HG03135 (cell line): ENCODE results near the gene IL1R1.
"Not testable (repeated sequence)": the region's sequence is repeated elsewhere in the genome, so short reads cannot be mapped to it uniquely, and the experiment has no call there.

ENCODE experiments used
- ATAC-seq: cut with Tn5 transposase; IDR thresholded peaks from one replicate; pipeline ENCODE4 v1.9.1; 2021; ENCODE audit warnings: mild to moderate bottlenecking, moderate library complexity; ENCODE audit not compliant: unreplicated experiment

IL1R1 gene, protein sequence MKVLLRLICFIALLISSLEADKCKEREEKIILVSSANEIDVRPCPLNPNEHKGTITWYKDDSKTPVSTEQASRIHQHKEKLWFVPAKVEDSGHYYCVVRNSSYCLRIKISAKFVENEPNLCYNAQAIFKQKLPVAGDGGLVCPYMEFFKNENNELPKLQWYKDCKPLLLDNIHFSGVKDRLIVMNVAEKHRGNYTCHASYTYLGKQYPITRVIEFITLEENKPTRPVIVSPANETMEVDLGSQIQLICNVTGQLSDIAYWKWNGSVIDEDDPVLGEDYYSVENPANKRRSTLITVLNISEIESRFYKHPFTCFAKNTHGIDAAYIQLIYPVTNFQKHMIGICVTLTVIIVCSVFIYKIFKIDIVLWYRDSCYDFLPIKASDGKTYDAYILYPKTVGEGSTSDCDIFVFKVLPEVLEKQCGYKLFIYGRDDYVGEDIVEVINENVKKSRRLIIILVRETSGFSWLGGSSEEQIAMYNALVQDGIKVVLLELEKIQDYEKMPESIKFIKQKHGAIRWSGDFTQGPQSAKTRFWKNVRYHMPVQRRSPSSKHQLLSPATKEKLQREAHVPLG

DNA sequence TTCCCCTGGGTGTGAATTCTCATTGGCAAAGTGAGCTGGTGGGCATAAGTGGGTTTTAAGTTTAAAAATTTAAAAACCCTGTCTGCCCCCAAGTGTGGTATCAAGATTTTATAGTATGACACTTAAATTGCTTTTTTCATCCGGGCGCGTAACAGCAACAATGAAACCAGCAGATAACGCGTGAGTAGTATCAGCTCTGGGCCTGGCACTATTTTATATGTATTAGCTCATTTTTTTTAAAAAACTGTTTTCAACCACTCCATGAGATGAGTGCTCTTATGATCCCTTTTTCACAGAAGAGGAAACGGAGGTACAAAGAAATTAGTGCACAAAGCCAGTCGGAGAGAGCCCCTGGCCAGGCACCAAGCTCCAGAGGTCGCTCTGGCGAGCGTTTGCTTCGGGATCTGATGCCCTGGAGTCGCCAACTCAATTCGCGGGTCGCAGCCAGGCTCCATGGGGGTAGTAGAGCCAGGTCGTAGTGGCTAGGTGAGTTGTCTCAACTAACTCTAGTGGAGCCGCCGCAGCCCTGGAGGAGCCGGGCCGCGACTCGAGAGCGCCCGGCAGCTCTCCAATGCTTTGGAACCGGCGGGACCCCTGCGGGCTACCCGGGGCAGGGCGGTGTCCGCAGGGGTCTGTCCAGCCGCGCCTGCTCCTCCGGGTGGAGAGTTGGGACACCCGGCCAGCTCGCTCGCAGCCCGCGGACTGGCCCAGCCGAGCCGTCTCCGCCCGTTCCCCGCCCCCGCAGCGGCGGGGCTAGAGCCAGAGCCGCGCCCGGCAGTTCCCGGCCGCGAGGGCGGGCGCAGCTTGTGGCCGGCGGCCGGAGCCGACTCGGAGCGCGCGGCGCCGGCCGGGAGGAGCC, at the start of gene IL1R1:
TSS of gene IL1R1 (plus strand) at position 777 of the 859 bp plus-strand sequence. CDS start 14,979 bp downstream, outside the sequence.
- ATAC-seq, result no peak

DNA sequence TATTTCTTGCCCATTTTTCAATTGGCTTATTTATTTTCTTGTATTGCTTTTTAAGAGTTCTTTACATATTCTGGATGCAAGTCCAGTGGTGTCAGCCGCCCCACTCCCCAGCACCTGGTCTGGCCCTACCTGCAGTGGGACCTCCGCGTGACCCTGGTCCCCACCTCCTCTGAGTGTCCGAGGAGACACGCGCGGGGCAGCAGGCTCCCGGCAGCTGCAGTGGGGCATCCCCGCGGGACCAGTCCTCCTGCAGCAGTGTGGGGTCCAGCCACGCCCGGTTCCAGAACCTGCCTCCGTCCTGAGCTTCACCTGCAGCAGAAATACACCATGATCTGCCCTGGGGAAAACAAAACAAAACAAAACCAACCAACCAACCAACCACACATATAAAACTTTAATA, 48.9 kb upstream of the IL1R1 start:
- no peak for ATAC-seq

DNA sequence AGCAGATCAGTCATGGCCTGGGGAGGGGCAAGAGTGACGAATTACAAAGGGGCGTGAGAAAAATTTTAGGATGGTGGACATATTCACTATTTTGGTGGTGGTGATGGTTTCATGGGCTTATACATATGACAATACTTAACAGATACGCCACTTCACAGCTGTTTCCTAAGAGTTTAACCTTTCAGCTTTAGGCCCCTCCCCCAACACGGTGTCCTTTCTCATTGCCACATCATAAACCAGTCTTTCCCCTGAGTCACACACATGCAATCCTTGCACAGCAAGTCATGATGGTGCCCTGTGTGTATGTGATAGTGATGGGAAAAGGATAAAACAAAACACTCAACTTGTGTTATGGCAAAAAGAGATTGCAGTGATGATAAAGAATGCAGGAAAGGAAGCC, 47.6 kb upstream of the IL1R1 start:
- ATAC-seq, result no peak

DNA sequence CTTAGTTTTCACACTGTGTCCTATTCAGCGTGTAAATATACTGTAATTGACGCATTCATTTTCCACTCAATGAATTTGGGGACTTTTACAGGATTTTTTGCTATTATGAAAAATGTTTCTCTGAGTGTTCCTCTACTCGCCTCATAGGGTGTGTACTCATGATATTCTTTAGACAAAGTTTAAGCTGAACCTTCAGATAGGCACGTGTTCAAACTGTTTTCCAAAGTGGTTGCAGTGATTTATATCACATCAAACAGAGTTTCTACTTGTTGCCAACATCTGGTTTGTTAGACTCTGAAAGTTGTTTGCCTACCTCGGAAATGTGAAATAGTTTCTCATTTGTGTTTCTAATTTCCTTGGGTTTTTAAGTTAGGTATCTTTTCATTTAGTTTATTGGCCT, 46.4 kb upstream of the IL1R1 start:
- no peak for ATAC-seq

DNA sequence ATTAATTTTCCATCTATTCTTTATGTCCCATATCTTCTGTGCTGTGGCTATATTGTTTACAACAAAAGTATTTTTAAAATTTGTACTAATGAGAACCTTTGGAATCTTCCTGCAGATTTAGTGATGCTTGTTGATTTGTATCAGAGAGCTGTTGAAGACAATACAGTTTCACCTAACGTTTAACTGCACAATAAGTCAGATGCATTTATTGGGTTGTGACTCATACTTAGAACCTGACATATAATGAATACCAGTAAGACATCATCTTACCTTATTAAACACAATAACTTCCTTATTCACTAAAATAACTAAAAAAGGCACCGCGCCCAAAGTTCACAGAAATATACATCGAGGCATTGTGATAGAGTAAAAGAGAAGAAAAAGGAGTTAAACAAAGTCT, 43.8 kb upstream of the IL1R1 start:
- no peak for ATAC-seq

DNA sequence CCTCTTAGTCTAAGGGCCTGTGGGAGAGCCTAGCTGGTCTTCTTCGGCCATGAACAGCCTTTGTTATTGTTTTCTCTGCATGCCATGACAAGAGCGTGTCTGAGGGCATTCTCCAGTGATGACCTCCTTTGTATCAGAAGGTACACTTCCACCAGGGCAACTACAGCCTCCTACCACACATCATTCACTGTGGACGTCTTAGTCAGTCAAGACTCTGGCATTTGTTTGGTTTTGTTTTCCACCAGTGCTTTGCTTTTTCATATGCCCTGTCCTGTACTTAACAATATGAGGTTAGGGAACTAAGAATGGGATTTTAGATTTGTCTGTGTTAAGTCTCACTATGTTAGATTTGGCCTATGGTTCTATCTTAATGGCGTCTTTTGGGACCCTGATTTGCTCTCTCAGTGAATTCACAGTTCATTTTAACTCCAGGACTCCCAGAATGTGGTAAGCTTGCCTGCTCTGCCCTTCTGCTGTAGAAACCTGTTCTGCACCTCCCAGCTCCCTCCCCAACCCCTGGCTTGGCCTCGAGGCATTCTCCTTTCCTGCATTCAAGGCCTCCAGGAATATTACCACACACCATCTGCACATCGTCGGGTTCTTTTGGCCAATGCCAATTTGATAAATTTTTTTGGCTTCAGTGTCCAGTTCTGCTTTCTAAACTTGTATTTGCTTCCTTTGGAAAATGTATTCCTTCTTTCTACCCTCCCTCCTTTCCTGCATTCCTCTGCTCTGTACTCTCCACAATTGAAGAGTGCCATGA, 42.8 kb upstream of the IL1R1 start:
- no peak for ATAC-seq

DNA sequence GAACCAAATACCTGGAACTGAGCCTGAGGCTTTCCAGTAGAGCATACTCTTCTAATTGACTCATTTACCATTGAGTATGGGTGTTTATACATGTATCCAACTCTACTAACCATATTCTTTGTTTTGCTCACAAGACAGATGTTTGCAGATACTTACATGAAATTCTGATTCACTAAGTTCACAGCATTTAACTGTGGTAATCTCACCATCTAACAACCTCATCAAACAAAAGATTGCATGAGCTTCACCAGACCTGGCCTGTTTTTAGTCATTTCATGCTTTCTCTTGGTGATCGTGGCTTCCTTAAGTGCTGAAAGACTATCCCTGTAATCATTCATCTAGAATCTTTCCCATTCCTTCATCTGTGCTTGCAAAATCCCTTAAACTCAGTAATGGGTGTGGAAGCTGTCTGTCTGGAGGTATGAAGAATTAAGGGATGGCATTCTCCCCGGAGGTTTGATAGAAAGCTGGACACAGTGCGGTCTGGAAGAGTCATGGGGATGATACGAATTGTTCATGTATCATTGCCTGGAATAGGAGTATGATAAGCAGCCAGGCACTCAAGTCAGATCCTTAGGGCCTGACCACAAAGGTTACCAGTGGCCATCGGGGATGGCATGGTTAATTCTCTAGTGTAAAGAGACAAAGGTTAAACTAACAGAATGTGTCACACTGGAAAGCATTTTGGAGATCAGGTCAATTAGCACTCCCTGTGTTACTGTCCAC, 42.0 kb upstream of the IL1R1 start:
- no peak for ATAC-seq

DNA sequence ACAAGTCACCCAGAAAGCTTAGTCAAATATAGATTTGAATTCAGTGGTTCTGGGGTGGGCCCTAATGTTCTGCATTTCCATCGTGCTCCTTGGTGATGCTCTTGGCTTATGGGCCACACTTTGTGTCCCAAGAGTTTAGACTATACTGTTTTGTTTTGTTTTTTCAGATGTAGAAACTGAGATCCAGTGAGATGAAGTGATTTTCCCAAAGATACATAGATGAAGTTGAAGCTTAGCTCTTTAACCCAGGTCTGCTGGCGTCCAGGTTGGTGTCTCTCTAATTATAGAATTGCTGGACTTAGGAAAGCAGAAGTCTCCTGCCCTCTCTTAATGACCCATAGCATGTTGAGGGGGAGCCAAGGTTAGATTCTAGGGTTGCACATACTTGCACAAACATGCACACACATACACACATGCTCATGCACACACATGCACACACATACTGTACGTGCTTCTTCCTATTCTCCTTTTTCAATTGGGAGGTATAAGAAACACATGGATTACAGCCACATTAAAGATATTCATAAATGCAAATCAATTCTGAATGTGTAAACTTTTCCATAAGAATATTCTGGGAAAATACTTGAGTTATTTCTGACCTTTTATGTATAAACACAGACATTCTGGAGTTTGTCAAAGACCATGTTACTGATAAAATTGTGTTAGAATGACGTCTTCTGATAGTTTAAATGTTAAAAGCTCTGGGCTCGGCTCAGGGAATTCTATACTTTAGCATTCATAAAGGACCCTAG, 41.3 kb upstream of the IL1R1 start:
- ATAC-seq, result no peak

DNA sequence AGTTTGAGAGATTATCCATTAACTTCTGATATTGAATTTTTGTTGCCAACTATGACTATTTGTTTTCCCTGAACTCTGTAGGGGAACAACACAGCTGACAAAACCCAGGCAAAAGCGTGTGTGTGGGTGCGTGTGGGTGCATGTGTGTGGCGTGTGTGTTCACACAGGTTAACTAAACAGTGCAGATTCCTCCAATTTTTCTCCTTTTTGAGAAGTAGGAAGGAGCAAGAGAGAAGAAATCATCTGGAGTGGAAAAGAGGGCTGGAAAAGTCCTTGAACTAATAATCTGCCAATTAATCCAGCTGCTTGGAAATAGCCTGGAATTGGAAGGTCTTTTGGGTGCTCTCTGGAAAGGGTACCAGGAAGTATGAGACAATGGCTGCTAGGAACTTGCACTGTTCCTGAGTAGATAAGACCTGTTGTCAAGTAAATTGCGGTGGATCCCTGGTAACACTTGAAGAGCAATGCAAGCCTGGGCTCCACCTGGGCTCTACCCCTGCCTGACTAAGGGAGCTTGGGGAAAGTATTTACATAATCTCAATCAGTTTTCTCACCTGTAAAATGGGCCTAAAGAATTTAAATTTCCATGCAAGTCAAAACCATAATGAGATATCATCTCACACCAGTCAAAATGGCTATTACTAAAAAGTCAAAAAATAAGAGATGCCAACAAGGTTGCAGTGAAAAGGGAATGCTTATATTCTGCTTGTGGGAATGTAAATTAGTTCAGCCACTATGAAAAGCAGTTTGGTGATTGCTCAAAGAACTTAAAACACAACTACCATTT, 40.5 kb upstream of the IL1R1 start:
- no peak for ATAC-seq

DNA sequence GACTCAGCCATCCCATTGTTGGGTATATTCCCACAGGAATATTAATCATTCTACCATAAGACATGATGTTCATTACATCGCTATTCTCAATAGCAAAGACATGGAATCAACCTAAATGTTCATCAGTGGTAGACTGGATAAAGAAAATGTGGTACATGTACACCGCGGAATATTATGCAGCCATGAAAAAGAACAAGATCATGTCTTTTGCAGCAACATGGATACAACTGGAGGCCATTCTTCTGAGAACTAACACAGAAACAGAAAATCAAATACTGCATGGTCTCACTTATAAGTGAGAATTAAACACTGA, 40.0 kb upstream of the IL1R1 start:
- not testable (repeated sequence) for ATAC-seq

DNA sequence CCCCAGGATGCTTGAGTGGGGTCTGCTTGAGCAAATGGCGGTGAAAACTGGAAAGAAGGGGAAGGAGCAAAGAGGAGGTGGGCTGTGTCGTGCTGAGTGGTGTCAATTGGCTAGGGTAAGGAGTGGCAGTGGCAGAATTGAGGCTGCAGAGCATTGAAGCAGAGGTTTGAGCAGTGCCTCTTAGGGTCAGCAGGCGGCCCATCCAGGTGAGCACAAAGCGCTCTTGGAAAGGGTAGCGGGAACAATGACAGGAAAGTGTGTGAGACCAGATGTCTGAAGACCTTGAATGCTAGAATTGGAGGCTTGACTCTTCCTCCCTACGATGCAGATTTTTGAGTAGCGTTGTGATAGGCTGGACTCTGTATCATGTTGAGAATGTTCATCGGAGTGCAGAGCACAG, 39.3 kb upstream of the IL1R1 start:
- ATAC-seq, result no peak

DNA sequence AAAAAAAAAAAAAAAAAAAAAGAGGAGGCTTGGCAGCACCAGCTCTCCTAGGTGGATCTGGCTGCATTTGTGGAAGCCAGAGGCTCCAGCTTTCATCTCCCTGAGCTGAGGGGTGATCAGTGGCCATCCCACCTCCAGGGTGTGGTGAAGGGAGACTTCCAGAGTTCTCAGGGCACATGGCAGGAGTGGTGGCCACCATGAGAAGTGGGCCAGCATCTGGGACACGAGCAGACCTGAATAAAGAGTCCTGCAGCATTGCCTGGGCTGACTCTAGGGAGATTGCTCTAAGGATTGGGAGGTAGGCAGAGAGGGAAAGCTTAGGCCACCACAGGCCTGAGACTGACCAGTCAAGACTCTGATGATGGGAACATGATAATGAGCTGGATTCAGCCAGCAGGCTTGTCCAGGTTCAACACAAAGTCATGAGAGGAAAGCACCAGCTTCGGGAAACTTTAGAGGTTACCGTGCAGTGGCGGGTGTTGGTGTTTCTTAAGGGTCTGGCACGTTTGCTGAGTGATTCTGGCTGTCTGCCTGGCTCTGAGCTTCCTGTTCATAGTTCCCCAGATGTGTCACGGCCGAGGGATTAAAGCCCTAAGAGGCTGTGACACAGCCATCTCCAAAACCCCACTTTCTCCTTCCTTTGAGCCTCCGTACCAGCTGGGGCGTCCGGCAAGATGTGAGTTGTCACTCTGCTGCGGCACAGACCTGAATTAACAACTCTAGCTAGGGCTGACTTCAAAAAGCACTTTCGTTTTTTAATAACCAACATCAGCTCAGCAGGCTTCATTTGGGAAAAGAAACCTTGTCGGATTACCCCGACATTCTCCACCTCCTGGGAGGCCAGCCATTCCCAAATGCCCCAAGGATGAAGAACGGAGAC, 38.3 kb upstream of the IL1R1 start:
- ATAC-seq, result peak; percentile 90

DNA sequence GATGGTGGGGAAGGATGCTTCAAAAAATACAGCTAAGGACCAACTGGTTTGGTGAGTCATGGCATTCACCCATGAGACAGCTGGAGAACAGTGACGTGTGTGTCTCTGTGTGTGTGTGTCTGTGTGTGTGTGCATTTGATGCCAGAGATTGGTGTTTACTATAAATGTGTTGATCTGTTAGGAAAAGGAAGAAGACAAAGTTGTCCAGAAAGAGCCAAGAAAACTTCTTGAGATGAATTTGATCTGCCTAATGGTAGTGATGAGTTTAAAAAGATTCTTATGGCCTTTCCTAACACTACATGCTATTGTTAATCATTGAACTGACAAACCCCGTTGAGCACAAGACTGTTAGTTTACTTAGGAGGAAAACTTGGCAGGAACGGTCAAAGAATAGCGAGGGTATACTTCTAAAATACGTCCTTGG, 36.4 kb upstream of the IL1R1 start:
- no peak for ATAC-seq

DNA sequence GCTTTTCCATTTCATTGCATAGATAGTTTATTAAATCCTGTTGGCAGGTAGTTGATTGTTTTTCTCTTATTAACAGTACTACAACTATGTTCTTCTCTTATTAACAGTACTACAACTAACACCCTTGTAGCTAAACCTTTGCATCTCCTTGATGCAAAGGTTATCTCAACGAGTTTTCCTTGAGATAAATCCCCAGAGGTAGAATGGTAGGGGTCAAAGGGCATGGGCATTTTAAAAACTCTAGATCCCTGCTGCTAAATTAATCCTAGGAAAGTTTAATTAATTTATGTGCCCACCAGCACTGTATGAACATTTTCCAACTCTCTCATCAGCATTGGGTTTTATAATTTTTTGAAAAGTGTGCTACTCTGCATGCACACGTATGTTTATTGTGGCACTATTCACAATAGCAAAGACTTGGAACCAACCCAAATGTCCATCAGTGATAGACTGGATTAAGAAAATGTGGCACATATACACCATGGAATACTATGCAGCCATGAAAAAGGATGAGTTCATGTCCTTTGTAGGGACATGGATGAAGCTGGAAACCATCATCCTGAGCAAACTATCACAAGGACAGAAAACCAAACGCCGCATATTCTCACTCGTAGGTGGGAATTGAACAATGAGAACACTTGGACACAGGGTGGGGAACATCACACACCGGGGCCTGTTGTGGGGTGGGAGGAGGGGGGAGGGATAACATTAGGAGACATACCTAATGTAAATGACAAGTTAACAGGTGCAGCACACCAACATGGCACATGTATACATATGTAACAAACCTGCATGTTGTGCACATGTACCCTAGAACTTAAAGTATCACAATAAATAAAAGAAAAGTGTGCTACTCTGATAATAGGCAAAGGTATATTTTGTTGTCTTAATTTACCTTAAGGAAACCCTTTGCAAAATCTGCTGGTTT, 35.5 kb upstream of the IL1R1 start:
- not testable (repeated sequence) for ATAC-seq

DNA sequence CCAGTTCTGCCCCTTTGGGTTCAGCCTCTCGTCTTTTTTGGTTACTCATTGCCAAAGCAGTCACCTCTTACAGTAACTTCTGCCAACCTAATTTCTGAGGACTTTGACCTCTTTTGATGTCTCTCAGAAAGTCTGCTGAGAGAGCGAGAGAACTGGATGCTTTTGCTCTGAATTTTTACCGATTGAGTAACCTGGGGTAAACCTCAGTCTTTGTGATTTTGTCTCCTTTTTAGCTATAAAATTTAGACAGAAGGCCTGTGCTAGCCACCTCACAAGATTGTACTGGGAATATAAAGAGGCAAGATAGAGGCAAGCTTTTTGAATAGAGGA, 34.8 kb upstream of the IL1R1 start:
- no peak for ATAC-seq

DNA sequence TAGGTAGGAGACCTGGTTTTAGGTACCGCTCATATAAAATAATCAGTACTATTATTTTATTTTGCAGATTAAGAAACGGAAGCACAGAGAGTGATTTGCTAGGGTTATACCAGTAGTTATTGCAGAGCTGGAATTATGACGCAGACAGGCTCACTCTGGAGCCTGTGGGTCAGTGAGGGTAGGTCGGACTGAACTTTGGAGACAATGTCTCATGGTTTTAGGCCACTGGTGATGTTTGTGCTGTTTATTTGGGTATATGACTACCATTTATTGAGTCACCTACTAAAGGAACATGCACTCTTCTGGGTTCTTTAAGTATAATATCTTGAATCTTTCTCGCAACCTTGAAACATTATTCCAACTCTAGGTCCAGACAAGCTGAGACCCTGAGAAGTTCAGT, 33.5 kb upstream of the IL1R1 start:
- ATAC-seq, result no peak

DNA sequence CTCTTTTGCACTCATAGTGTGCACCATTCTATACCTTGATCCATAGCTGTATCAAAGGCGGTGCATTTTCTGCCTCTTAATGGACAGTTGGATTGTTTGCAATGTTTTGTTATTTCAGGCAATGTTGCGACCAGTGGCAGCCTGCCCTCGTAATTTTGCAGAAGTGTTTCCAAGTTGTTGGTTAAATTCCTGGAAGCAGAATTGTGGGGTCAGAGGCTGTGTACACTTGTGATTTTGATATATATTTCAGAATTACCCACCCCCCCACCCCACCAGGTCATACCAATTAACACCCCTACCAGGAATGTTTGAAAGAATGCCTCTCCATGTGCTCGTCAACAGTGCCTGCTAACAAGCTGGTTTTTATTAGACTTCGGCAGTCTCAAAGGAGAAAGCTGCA, 32.4 kb upstream of the IL1R1 start:
- no peak for ATAC-seq
